PC-9 (cell line): ENCODE results near the gene ATN1. TPM values are rescaled to one million over a fixed set of nuclear protein-coding genes. Genes with fewer than 3 reads are reported as not detected.
A peak's percentile ranks its signal among the peaks of the same experiment; 100 is the strongest.
"Not testable (repeated sequence)": the region's sequence is repeated elsewhere in the genome, so short reads cannot be mapped to it uniquely, and the experiment has no call there.

Experiments
- Bru-seq: library from RNA; stranded (reverse); fragments of 400-500 nt; gene quantifications from one replicate; lab custom pipeline; 2021; lab: Mats Ljungman, UMichigan
- BruChase-seq, 2 experiments: library from RNA; stranded (reverse); fragments of 400-500 nt; gene quantifications; one replicate each; lab custom pipeline; 2021; lab: Mats Ljungman, UMichigan
- BruUV-seq: library from RNA; stranded (reverse); fragments of 400-500 nt; replicated peaks from 2 replicates; lab custom pipeline; 2021; lab: Mats Ljungman, UMichigan
- CTCF ChIA-PET: fragments of 300-600 bp; sonication (Branson Sonifier 250); formaldehyde crosslinking; loops from one replicate; lab custom pipeline; 2022; ENCODE audit warnings: antibody characterized with exemption; lab: Charles Lee
- POLR2A ChIA-PET: fragments of 300-600 bp; sonication (Branson Sonifier 250); formaldehyde crosslinking; loops from one replicate; lab custom pipeline; 2022; ENCODE audit warnings: antibody characterized with exemption; ENCODE audit not compliant: unreplicated experiment; lab: Charles Lee
- DNase-seq, 2 experiments: peaks; one replicate each; pipeline versions ENCODE4 v3.0.0 to v3.0.0-alpha.2; 2015 to 2022; ENCODE audit warnings: mixed read lengths in 1 of 2
- H2AFZ ChIP-seq: fragments of 200-600 bp; sonication (generic); 2 replicates; pipeline ENCODE4 v1.8.1; 2017; ENCODE audit warnings: antibody characterized with exemption
- H3F3A ChIP-seq: fragments of 200-600 bp; sonication (generic); 2 replicates; pipeline ENCODE4 v1.8.1; 2017; ENCODE audit warnings: antibody characterized with exemption, mild to moderate bottlenecking, low read depth; ENCODE audit not compliant: insufficient read depth
- H3K27ac ChIP-seq: fragments of 200-600 bp; sonication (generic); 2 replicates; pipeline ENCODE4 v1.6.1; 2016; ENCODE audit warnings: mixed run types
- H3K27me3 ChIP-seq: fragments of 200-600 bp; sonication (generic); 2 replicates; pipeline ENCODE4 v1.6.1; 2016; ENCODE audit warnings: low read depth, mixed run types; ENCODE audit not compliant: insufficient read depth
- H3K36me3 ChIP-seq: fragments of 200-600 bp; sonication (generic); 2 replicates; pipeline ENCODE4 v1.6.1; 2016; ENCODE audit warnings: low read depth, mixed run types
- H3K4me1 ChIP-seq: fragments of 200-600 bp; sonication (generic); replicated peaks from 2 replicates; pipeline ENCODE4 v1.6.1; 2016; ENCODE audit warnings: mixed run types; ENCODE audit not compliant: insufficient read depth
- H3K4me2 ChIP-seq: fragments of 200-600 bp; sonication (generic); 2 replicates; pipeline ENCODE4 v1.6.1; 2017; ENCODE audit warnings: mixed run types
- H3K4me3 ChIP-seq: fragments of 200-600 bp; sonication (generic); 2 replicates; pipeline ENCODE4 v1.6.1; 2016; ENCODE audit warnings: mixed run types
- H3K79me2 ChIP-seq: fragments of 200-600 bp; sonication (generic); 2 replicates; pipeline ENCODE4 v1.6.1; 2017; ENCODE audit warnings: low read depth, mixed run types
- H3K9me2 ChIP-seq: fragments of 200-600 bp; sonication (generic); 2 replicates; pipeline ENCODE4 v1.8.1; 2017; ENCODE audit warnings: mild to moderate bottlenecking; ENCODE audit not compliant: insufficient read depth
- H3K9me3 ChIP-seq: fragments of 200-600 bp; sonication (generic); 2 replicates; pipeline ENCODE4 v1.8.1; 2016; ENCODE audit warnings: low read depth; ENCODE audit not compliant: insufficient read depth
- H4K20me1 ChIP-seq: fragments of 200-600 bp; sonication (generic); 2 replicates; pipeline ENCODE4 v1.8.1; 2017; ENCODE audit not compliant: insufficient read depth
- CTCF ChIP-seq: fragments of 200-600 bp; sonication (generic); conservative IDR thresholded peaks from 2 replicates; pipeline ENCODE4 v1.6.1; 2017; ENCODE audit warnings: mixed run types, antibody characterized with exemption, mild to moderate bottlenecking, moderate library complexity
- EZH2 ChIP-seq: fragments of 200-600 bp; sonication (generic); IDR thresholded peaks from 2 replicates; pipeline ENCODE4 v1.8.0; 2017; ENCODE audit warnings: antibody characterized with exemption, low read depth
- intact Hi-C: fragments of 100-400 bp; cut with micrococcal nuclease; formaldehyde crosslinking; loops from one replicate; pipeline ENCODE4 v1.10.0; 2022; ENCODE audit not compliant: unreplicated experiment
- long read RNA-seq: library from polyadenylated mRNA; stranded (forward); transcript quantifications from one replicate; pipeline ENCODE4 v2.0.0, GENCODE V29; 2022
- total RNA-seq: library from RNA; stranded (reverse); gene quantifications from 2 replicates; pipeline ENCODE4 v1.2.3, GENCODE V29; 2021

The ATN1 gene, protein sequence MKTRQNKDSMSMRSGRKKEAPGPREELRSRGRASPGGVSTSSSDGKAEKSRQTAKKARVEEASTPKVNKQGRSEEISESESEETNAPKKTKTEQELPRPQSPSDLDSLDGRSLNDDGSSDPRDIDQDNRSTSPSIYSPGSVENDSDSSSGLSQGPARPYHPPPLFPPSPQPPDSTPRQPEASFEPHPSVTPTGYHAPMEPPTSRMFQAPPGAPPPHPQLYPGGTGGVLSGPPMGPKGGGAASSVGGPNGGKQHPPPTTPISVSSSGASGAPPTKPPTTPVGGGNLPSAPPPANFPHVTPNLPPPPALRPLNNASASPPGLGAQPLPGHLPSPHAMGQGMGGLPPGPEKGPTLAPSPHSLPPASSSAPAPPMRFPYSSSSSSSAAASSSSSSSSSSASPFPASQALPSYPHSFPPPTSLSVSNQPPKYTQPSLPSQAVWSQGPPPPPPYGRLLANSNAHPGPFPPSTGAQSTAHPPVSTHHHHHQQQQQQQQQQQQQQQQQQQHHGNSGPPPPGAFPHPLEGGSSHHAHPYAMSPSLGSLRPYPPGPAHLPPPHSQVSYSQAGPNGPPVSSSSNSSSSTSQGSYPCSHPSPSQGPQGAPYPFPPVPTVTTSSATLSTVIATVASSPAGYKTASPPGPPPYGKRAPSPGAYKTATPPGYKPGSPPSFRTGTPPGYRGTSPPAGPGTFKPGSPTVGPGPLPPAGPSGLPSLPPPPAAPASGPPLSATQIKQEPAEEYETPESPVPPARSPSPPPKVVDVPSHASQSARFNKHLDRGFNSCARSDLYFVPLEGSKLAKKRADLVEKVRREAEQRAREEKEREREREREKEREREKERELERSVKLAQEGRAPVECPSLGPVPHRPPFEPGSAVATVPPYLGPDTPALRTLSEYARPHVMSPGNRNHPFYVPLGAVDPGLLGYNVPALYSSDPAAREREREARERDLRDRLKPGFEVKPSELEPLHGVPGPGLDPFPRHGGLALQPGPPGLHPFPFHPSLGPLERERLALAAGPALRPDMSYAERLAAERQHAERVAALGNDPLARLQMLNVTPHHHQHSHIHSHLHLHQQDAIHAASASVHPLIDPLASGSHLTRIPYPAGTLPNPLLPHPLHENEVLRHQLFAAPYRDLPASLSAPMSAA (N-terminal part only)
- total RNA-seq (158 and 159 TPM in 2 replicates), Bru-seq, nascent RNA (percentile 83 among the genes with signal in this experiment), BruChase-seq, experiment 1, labeled RNA remaining after a 2-hour chase (percentile 91 among the genes with signal in this experiment), BruChase-seq, experiment 2, labeled RNA remaining after a 6-hour chase (percentile 97 among the genes with signal in this experiment)
- long read RNA-seq, partial matches to known transcripts = 189 of 211 reads
- long read RNA-seq, other reads (novel, unspliced or antisense) = 22 of 211 reads

GRCh38 chr12:6927379-6928021 is at the start of gene ATN1:
ATN1 (plus strand) TSS chr12:6927959; CDS start chr12:6934002, 6,043 bp downstream.
- Histone ChIP-seq H3F3A (peaks cover 42% of the 10 kb centered on the region), H3K4me3 (peak within 1 kb of the TSS; percentile 85), H4K20me1 (peaks cover 16% of the 10 kb centered on the region; the same call in 1 of the 2 replicates), H3K27ac (peak within 1 kb of the TSS; percentile 75), H3K36me3 (no peaks in the 10 kb centered on the region), H3K27me3 (no peaks in the 10 kb centered on the region), H2AFZ (peak within 1 kb of the TSS; percentile 92), H3K4me1 (peaks cover 53% of the 10 kb centered on the region), H3K9me2 (no peaks in the 10 kb centered on the region), H3K79me2 (peaks cover 54% of the 10 kb centered on the region), H3K9me3 (no peaks in the 10 kb centered on the region), H3K4me2 (peak within 1 kb of the TSS; percentile 95)
- POLR2A ChIA-PET = interaction anchor here (0.6 kb wide), 1 partner anchor 42 kb away, joined by 3 read pairs; no protein-coding TSS in a partner anchor
- CTCF ChIA-PET = interaction anchor here (1.0 kb wide), 2 partner anchors 10 to 58 kb away, joined by 3 to 5 read pairs; no protein-coding TSS in a partner anchor
- intact Hi-C loops = loop anchor here (5.0 kb wide), 1 partner anchor 260 kb away; the partner anchor contains the start of gene PEX5
- no TSS peak for BruUV-seq
- peak in 1 of 2 experiments; percentile 66 for DNase-seq
- no peak for TF ChIP-seq EZH2
- TF ChIP-seq CTCF = no peak

DNA sequence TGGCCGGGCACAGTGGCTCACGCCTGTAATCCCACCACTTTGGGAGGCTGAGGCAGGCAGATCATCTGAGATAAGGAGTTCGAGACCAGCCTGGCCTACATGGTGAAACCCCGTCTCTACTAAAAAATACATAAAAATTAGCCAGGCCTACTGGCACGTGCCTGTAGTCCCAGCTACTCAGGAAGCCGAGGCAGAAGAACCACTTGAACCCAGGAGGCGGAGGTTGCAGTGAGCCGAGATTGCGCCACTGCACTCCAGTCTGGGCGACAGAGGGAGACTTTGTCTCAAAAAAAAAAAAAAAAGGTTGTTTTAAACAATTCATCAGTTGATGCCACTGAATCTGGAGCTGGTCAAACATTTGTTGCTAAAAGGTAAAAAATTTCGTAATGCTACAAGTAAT is 47.9 kb upstream of the ATN1 start:
- intact Hi-C loops, BruUV-seq: not testable (repeated sequence)

GRCh38 chr12:6883252-6883651 is 44.5 kb upstream of the ATN1 start:
- Histone ChIP-seq H3F3A (no peaks in the 10 kb centered on the region; the same call in 1 of the 2 replicates), H3K4me1 (0 out of 2 replicates have a peak, but pooled peaks cover 5% of the 10 kb centered on the region), H3K9me3 (no peaks in the 10 kb centered on the region), H3K9me2 (no peaks in the 10 kb centered on the region), H3K27me3 (no peaks in the 10 kb centered on the region), H3K4me3 (no peak overlapping the region), H2AFZ (no peak overlapping the region), H3K27ac (no peak overlapping the region), H3K36me3 (no peaks in the 10 kb centered on the region), H4K20me1 (no peaks in the 10 kb centered on the region), H3K4me2 (no peak overlapping the region), H3K79me2 (no peaks in the 10 kb centered on the region)
- DNase-seq = no peak
- no TSS peak for BruUV-seq
- TF ChIP-seq EZH2 (no peak), CTCF (no peak)
- POLR2A ChIA-PET = no interaction called here
- CTCF ChIA-PET = interaction anchor here (0.6 kb wide), 1 partner anchor 147 kb away, joined by 5 read pairs; no protein-coding TSS in a partner anchor
- intact Hi-C loops = no loop called here

More for the DNA sequence above, 47.9 kb upstream of the ATN1 start:
- H3K27ac ChIP-seq, DNase-seq, H3K9me2 ChIP-seq, H3K79me2 ChIP-seq, H3K9me3 ChIP-seq, H3K4me1 ChIP-seq, POLR2A ChIA-PET, H3F3A ChIP-seq, H3K27me3 ChIP-seq, H3K4me3 ChIP-seq, H3K4me2 ChIP-seq, H3K36me3 ChIP-seq, H2AFZ ChIP-seq, H4K20me1 ChIP-seq: not testable (repeated sequence)
- CTCF ChIA-PET = interaction anchor here (0.6 to 0.7 kb wide), 2 partner anchors 144 to 265 kb away, joined by 3 read pairs; no protein-coding TSS in a partner anchor
